Aorta (tissue), 5 donors: ENCODE measurements around the gene PITHD1. TPM values are rescaled to one million over a fixed set of nuclear protein-coding genes. Genes with fewer than 3 reads are reported as not detected.
"Not testable (repeated sequence)": the region's sequence is repeated elsewhere in the genome, so short reads cannot be mapped to it uniquely, and the experiment has no call there.

ENCODE experiments used
- ATAC-seq: fragments of 200-7000 bp; cut with Tn5 transposase; one replicate; pipeline ENCODE4 v1.9.1; 2022; ENCODE audit warnings: moderate library complexity; ENCODE audit not compliant: low FRiP score
- DNase-seq, 2 donors: peaks; one replicate each; pipeline ENCODE4 v3.0.0-alpha.2; 2020
- H3K27ac ChIP-seq, 2 donors: one replicate each; pipeline ENCODE4 v1.5.1; 2013; ENCODE audit warnings: low read length in 2 of 2, mild to moderate bottlenecking in 2 of 2, moderate library complexity in 2 of 2, control low read depth in 1 of 2, inconsistent platforms in 1 of 2, low read depth in 1 of 2
- H3K27me3 ChIP-seq, 2 donors: one replicate each; pipeline ENCODE4 v1.6.1; 2013; ENCODE audit warnings: control low read depth in 1 of 2, low read length in 1 of 2, mild to moderate bottlenecking in 1 of 2, moderate library complexity in 1 of 2; ENCODE audit not compliant: insufficient read depth in 2 of 2, control insufficient read depth in 1 of 2
- H3K36me3 ChIP-seq, 2 donors: one replicate each; pipeline ENCODE4 v1.6.1; 2013; ENCODE audit warnings: control low read depth in 1 of 2, low read length in 1 of 2, mild to moderate bottlenecking in 1 of 2; ENCODE audit not compliant: insufficient read depth in 2 of 2, control insufficient read depth in 1 of 2
- H3K4me1 ChIP-seq, 2 donors: one replicate each; pipeline ENCODE4 v1.6.1; 2013; ENCODE audit warnings: low read length in 2 of 2, control low read depth in 1 of 2, mild to moderate bottlenecking in 1 of 2, moderate library complexity in 1 of 2; ENCODE audit not compliant: insufficient read depth in 2 of 2, control insufficient read depth in 1 of 2
- H3K4me3 ChIP-seq, 2 donors: one replicate each; pipeline ENCODE4 v1.5.1; 2013; ENCODE audit warnings: low read length in 2 of 2, control low read depth in 1 of 2, mild to moderate bottlenecking in 1 of 2
- H3K9me3 ChIP-seq: one replicate; pipeline ENCODE4 v1.6.1; 2013; ENCODE audit warnings: mild to moderate bottlenecking, low read length; ENCODE audit not compliant: control insufficient read depth
- WGBS, 2 donors: extraction: QIAGEN DNeasy Blood & Tissue Kit; methylation state at CpG; one replicate each; pipeline ENCODE4 v1.1.7; 2013; 5-methylcytosine and 5-hydroxymethylcytosine counted together
- intact Hi-C, 2 donors: fragments of 100-400 bp; cut with DNase I; formaldehyde crosslinking; loops; one replicate each; pipeline versions ENCODE4 v1.14.2 to v1.15.0; 2022
- polyA plus RNA-seq, 2 donors: library from polyadenylated mRNA; stranded (reverse); fragments of 200-250 nt; gene quantifications; one replicate each; pipeline ENCODE4 v1.2.3, GENCODE V29; 2013
- total RNA-seq, 2 donors: library from RNA; stranded (reverse); fragmentation: NEBNext Ultra II Directional; extraction: Animal tissue kit (Norgen Biotek cat#: 25700); gene quantifications; one replicate each; pipeline ENCODE4 v1.2.1, GENCODE V29; 2021
- donor health status: healthy with polysubstance abuse.
- donor health status: Bipolar disorder and iron deficiency.
- donor health status: DM: no; HTN: no; CAD: no.
- donor health status: DM: no; HTN: no; CAD: no.
- donor health status: DM: yes; HTN: yes; CAD: no.

Gene PITHD1
- total and polyA plus RNA-seq, 4 donors: 33.9 to 40.3 (median 37.4) TPM

DNA sequence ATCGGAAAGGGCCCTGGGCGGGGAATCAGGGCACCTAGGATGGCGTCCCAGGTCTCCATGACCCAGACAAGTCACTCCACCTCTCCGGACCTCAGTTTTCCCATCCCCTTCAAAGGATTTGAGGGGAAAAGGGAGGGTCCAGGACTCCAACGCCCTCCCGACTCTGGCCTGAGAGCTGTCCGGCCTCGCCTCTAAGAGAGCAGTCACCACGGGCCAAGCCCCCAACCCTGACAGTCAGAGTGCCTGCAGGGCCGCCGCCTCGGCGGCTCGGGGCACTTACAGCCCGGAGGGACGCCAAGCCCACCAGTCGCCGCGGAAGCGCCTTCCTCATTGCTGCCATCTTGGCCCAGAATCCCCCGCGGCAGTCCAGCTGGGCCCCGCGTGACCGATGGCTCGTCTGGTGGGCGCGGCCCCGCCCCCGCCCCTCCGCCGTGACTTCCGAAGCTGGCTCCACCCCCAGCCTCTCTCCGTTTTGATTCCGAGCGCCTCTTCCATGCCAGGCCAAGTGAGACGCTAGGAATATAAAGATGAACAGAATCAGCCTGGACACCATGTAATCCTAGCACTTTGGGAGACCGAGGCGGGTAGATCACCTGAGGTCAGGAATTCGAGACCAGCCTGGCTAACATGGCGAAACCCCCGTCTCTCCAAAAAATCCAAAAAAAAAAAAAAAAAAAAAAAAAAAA lies 47.0 kb downstream of the PITHD1 start, which contains the start of gene HMGCL:
HMGCL (minus strand) TSS at position 354 of the 686 bp plus-strand sequence; CDS start at position 340, 14 bp downstream.
- Histone ChIP-seq H3K36me3 (no peaks in the 10 kb centered on the region), H3K27me3 (no peaks in the 10 kb centered on the region), H3K4me3 (peak within 1 kb of the TSS; percentile 36 to 91), H3K9me3 (no peaks in the 10 kb centered on the region), H3K27ac (peak within 1 kb of the TSS; percentile 47 to 66), H3K4me1 (peaks cover 0 to 1% of the 10 kb centered on the region in 2 donors)
- WGBS, 2 donors: 0% methylated on average over 40 to 42 of the region's 42 CpGs
- DNase-seq (peak; percentile 95 to 96), ATAC-seq (peak; percentile 97)
- intact Hi-C loops: no loop called here

- H3K4me3 ChIP-seq: peak overlapping the region in 1 of 2 donors; percentile 91
- H3K27ac ChIP-seq: no peak overlapping the region
- H3K4me1 ChIP-seq: peaks cover 0 to 1% of the 10 kb centered on the region in 2 donors
- no peaks in the 10 kb centered on the region for H3K36me3 ChIP-seq
- no peak for ATAC-seq
- 57 to 66% methylated on average over 22 to 24 of the region's 24 CpGs for WGBS, 2 donors
- H3K27me3 ChIP-seq: no peaks in the 10 kb centered on the region
- no peaks in the 10 kb centered on the region for H3K9me3 ChIP-seq
- intact Hi-C loops: no loop called here
- DNase-seq: no peak
These were observed 47.7 kb downstream of the PITHD1 start for GRCh38 chr1:23825762-23826522.

GRCh38 chr1:23826590-23826989 lies 48.4 kb downstream of the PITHD1 start:
- DNase-seq, H3K9me3 ChIP-seq, H3K4me3 ChIP-seq, H3K36me3 ChIP-seq, ATAC-seq, intact Hi-C loops, H3K27ac ChIP-seq, H3K27me3 ChIP-seq, H3K4me1 ChIP-seq: not testable (repeated sequence)
- WGBS, 2 donors: 96 to 97% methylated on average over 13 of the region's 13 CpGs

GRCh38 chr1:23827717-23828116 lies 49.5 kb downstream of the PITHD1 start:
- no peak overlapping the region for H3K27ac ChIP-seq
- ATAC-seq (no peak), DNase-seq (no peak)
- intact Hi-C loops: no loop called here
- H3K36me3 ChIP-seq: no peaks in the 10 kb centered on the region
- peaks cover 0 to 1% of the 10 kb centered on the region in 2 donors for H3K4me1 ChIP-seq
- no peaks in the 10 kb centered on the region for H3K27me3 ChIP-seq
- WGBS, 2 donors: 85 to 93% methylated on average over 1 of the region's 1 CpG
- H3K4me3 ChIP-seq: no peak overlapping the region
- H3K9me3 ChIP-seq: no peaks in the 10 kb centered on the region

DNA sequence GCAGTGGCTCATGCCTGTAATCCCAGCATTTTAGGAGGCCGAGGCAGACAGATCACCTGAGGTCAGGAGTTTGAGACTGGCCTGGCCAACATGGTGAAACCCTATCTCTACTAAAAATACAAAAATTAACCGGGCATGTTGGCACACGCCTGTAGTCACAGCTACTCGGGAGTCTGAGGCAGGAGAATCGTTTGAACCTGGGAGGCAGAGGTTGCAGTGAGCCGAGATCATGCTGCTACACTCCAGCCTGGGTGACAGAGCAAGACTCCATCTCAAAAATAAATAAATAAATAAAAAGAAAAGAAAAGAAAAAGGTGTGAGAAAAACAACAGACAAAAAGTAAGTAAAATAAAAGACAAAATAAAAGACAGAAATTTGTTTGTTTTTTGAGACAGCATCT lies 55.9 kb downstream of the PITHD1 start:
- H3K4me3 ChIP-seq, H3K9me3 ChIP-seq, H3K27ac ChIP-seq, ATAC-seq, H3K27me3 ChIP-seq, H3K4me1 ChIP-seq, H3K36me3 ChIP-seq, intact Hi-C loops, DNase-seq: not testable (repeated sequence)
- WGBS, 2 donors: 57 to 58% methylated on average over 6 of the region's 6 CpGs

GRCh38 chr1:23836037-23836436 lies 57.8 kb downstream of the PITHD1 start:
- Histone ChIP-seq H3K4me3 (no peak overlapping the region), H3K9me3 (no peaks in the 10 kb centered on the region), H3K27ac (no peak overlapping the region), H3K4me1 (no peaks in the 10 kb centered on the region), H3K27me3 (no peaks in the 10 kb centered on the region), H3K36me3 (no peaks in the 10 kb centered on the region)
- DNase-seq: no peak
- 75 to 78% methylated on average over 3 of the region's 3 CpGs for WGBS, 2 donors
- intact Hi-C loops: no loop called here
- no peak for ATAC-seq

Other genes starting within 250 kb of the PITHD1 start
- under 1 TPM; 0.42 to 0.96 TPM for gene E2F2, start 247.2 kb upstream of the PITHD1 start, total RNA-seq
- gene E2F2, start 247.2 kb upstream of the PITHD1 start, polyA plus RNA-seq: under 1 TPM in 1 of 2 donors, not detected in 1; 0.50 TPM
- gene ID3, start 218.9 kb upstream of the PITHD1 start, total RNA-seq: 100 to 1,000 TPM; 368 to 390 TPM
- 100 to 1,000 TPM; 349 to 603 TPM for gene ID3, start 218.9 kb upstream of the PITHD1 start, polyA plus RNA-seq
- 100 to 1,000 TPM; 707 to 819 TPM for gene RPL11, start 86.6 kb upstream of the PITHD1 start, total RNA-seq
- gene RPL11, start 86.6 kb upstream of the PITHD1 start, polyA plus RNA-seq: 1,000 to 10,000 TPM; 2,209 to 3,782 TPM
- 10 to 100 TPM; 30.3 to 31.0 TPM for gene ELOA, start 34.9 kb upstream of the PITHD1 start, total RNA-seq
- 10 to 100 TPM; 11.8 to 14.0 TPM for gene ELOA, start 34.9 kb upstream of the PITHD1 start, polyA plus RNA-seq
- 10 to 100 TPM; 30.0 to 31.2 TPM for gene LYPLA2, start 12.7 kb downstream of the PITHD1 start, total RNA-seq
- gene LYPLA2, start 12.7 kb downstream of the PITHD1 start, polyA plus RNA-seq: 10 to 100 TPM; 17.3 to 32.5 TPM
- gene GALE, start 22.3 kb downstream of the PITHD1 start, total RNA-seq: 10 to 100 TPM; 13.6 to 18.5 TPM
- gene GALE, start 22.3 kb downstream of the PITHD1 start, polyA plus RNA-seq: 10 to 100 TPM in 1 of 2 donors, 1 to 10 TPM in 1; 9.9 to 23.2 TPM
- 10 to 100 TPM; 22.4 to 36.8 TPM for gene HMGCL, start 47.0 kb downstream of the PITHD1 start, total RNA-seq
- gene HMGCL, start 47.0 kb downstream of the PITHD1 start, polyA plus RNA-seq: 10 to 100 TPM; 30.9 to 35.2 TPM
- gene FUCA1, start 89.9 kb downstream of the PITHD1 start, total RNA-seq: 10 to 100 TPM; 26.0 to 35.4 TPM
- gene FUCA1, start 89.9 kb downstream of the PITHD1 start, polyA plus RNA-seq: 10 to 100 TPM; 31.2 to 36.6 TPM
- under 1 TPM; 0.06 to 0.15 TPM for gene CNR2, start 134.9 kb downstream of the PITHD1 start, total RNA-seq
- under 1 TPM; 0.08 to 0.13 TPM for gene CNR2, start 134.9 kb downstream of the PITHD1 start, polyA plus RNA-seq
- 10 to 100 TPM; 93.5 to 94.7 TPM for gene PNRC2, start 181.4 kb downstream of the PITHD1 start, total RNA-seq
- 100 to 1,000 TPM in 1 of 2 donors, 10 to 100 TPM in 1; 75.3 to 141 TPM for gene PNRC2, start 181.4 kb downstream of the PITHD1 start, polyA plus RNA-seq
- 10 to 100 TPM; 91.1 to 98.4 TPM for gene SRSF10, start 201.9 kb downstream of the PITHD1 start, total RNA-seq
- gene SRSF10, start 201.9 kb downstream of the PITHD1 start, polyA plus RNA-seq: 100 to 1,000 TPM in 1 of 2 donors, 10 to 100 TPM in 1; 50.1 to 114 TPM